Sigmoid colon (tissue), 7 donors: ENCODE data around the gene BTF3. TPM values are rescaled to one million over a fixed set of nuclear protein-coding genes. Genes with fewer than 3 reads are reported as not detected.

Experiments
- DNase-seq: peaks from one replicate; pipeline ENCODE4 v3.0.0-alpha.2; 2019
- H3K27ac ChIP-seq, 4 donors: fragments of 200-600 bp; sonication (generic); one replicate each; pipeline ENCODE4 v1.5.1; 2016 to 2019; ENCODE audit warnings: mild to moderate bottlenecking in 1 of 4
- H3K27me3 ChIP-seq, 3 donors: fragments of 200-600 bp; sonication (generic); one replicate each; pipeline ENCODE4 v1.5.1; 2019; ENCODE audit warnings: mild to moderate bottlenecking in 1 of 3
- H3K36me3 ChIP-seq, 4 donors: fragments of 200-600 bp; sonication (generic); one replicate each; pipeline ENCODE4 v1.5.1; 2016 to 2019
- H3K4me1 ChIP-seq, 4 donors: fragments of 200-600 bp; sonication (generic); one replicate each; pipeline ENCODE4 v1.5.1; 2017 to 2019
- H3K4me3 ChIP-seq, 4 donors: fragments of 200-600 bp; sonication (generic); one replicate each; pipeline ENCODE4 v1.5.1; 2017 to 2019; ENCODE audit warnings: mild to moderate bottlenecking in 2 of 4, moderate library complexity in 1 of 4
- H3K9me3 ChIP-seq, 4 donors: fragments of 200-600 bp in 3 of 4; sonication (generic) in 3 of 4; one replicate each; pipeline versions ENCODE4 v1.5.1 to v1.6.1; 2013 to 2019
- EP300 ChIP-seq, 4 donors: sonication (generic); formaldehyde crosslinking; IDR thresholded peaks; one replicate each; pipeline ENCODE4 v1.6.1; 2017; ENCODE audit warnings: antibody characterized with exemption in 4 of 4
- POLR2A ChIP-seq, 2 donors: fragments of 450-650 bp; IDR thresholded peaks; one replicate each; pipeline ENCODE4 v1.6.1; 2016; ENCODE audit warnings: antibody characterized with exemption in 2 of 2, mild to moderate bottlenecking in 2 of 2, moderate library complexity in 2 of 2
- POLR2AphosphoS5 ChIP-seq, 4 donors: sonication (generic); formaldehyde crosslinking; IDR thresholded peaks; one replicate each; pipeline ENCODE4 v1.6.1; 2017; ENCODE audit warnings: antibody characterized with exemption in 4 of 4
- WGBS, 2 donors: extraction: QIAGEN DNeasy Blood & Tissue Kit; methylation state at CpG; one replicate each; pipeline ENCODE4 v1.1.7; 2013; 5-methylcytosine and 5-hydroxymethylcytosine counted together
- intact Hi-C: fragments of 100-400 bp; cut with DNase I; formaldehyde crosslinking; loops from one replicate; pipeline ENCODE4 v1.15.1; 2023
- polyA plus RNA-seq, 3 donors: library from polyadenylated mRNA; stranded (reverse); fragments of 200-250 nt; gene quantifications; one replicate each; pipeline ENCODE4 v1.2.3, GENCODE V29; 2013
- total RNA-seq, 4 donors: library from RNA; depleted of rRNA; stranded (reverse); fragments of >200 nt; gene quantifications; one replicate each; pipeline ENCODE4 v1.1.0, GENCODE V29; 2016
- TF ChIP-seq, protein P1 (sequence below), 4 experiments: fragments of 450-650 bp in 3 of 4; fragments of 200-600 bp in 1 of 4; IDR thresholded peaks; one replicate each; pipeline ENCODE4 v1.5.1; 2016 to 2019; ENCODE audit warnings: antibody characterized with exemption in 4 of 4, mild to moderate bottlenecking in 3 of 4, moderate library complexity in 2 of 4
- donor health status: healthy with polysubstance abuse.
- donor health status: Bipolar disorder and iron deficiency.
- donor health status: healthy.

BTF3 gene
- total and polyA plus RNA-seq, 7 donors: 490 to 1,119 (median 729) TPM

DNA sequence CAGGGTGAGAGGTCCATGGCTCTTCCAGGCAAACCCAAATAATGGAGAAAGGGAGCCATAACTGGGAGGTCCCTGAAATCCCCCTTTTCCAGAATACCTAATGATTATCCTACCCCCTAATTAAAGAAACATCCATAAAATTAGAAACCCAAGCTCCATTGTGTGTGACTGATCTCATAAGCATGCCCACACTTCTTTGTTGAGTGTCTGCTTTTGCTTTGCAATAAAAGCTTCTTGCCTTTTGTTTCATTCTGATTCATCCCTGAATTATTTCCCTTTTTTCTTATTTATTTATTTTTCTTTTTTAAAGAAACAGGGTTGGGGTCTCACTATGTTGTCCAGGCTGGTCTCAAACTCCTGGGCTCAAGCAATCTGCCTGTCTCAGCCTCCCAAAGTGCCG lies 33.1 kb downstream of the BTF3 start:
- no peaks in the 10 kb centered on the region for H3K4me1 ChIP-seq
- H3K27ac ChIP-seq: no peak overlapping the region
- 84 to 92% methylated on average over 1 of the region's 1 CpG for WGBS, 2 donors
- no peaks in the 10 kb centered on the region for H3K36me3 ChIP-seq
- H3K4me3 ChIP-seq: no peak overlapping the region
- no peaks in the 10 kb centered on the region for H3K27me3 ChIP-seq
- intact Hi-C loops: no loop called here
- DNase-seq: no peak
- TF ChIP-seq POLR2AphosphoS5 (IDR thresholded peaks at IDR 0.05): no peak
- no peaks in the 10 kb centered on the region for H3K9me3 ChIP-seq

GRCh38 chr5:73532195-73532594 lies 34.0 kb downstream of the BTF3 start:
- H3K27ac ChIP-seq: no peak overlapping the region
- no peaks in the 10 kb centered on the region for H3K4me1 ChIP-seq
- TF ChIP-seq, protein P1, sequence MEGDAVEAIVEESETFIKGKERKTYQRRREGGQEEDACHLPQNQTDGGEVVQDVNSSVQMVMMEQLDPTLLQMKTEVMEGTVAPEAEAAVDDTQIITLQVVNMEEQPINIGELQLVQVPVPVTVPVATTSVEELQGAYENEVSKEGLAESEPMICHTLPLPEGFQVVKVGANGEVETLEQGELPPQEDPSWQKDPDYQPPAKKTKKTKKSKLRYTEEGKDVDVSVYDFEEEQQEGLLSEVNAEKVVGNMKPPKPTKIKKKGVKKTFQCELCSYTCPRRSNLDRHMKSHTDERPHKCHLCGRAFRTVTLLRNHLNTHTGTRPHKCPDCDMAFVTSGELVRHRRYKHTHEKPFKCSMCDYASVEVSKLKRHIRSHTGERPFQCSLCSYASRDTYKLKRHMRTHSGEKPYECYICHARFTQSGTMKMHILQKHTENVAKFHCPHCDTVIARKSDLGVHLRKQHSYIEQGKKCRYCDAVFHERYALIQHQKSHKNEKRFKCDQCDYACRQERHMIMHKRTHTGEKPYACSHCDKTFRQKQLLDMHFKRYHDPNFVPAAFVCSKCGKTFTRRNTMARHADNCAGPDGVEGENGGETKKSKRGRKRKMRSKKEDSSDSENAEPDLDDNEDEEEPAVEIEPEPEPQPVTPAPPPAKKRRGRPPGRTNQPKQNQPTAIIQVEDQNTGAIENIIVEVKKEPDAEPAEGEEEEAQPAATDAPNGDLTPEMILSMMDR (IDR thresholded peaks at IDR 0.05): no peak
- TF ChIP-seq EP300 (IDR thresholded peaks at IDR 0.05) (no peak), POLR2AphosphoS5 (IDR thresholded peaks at IDR 0.05) (no peak), POLR2A (IDR thresholded peaks at IDR 0.05) (no peak)
- H3K27me3 ChIP-seq: no peaks in the 10 kb centered on the region
- no peak overlapping the region for H3K4me3 ChIP-seq
- no peak for DNase-seq
- intact Hi-C loops: no loop called here
- H3K9me3 ChIP-seq: no peaks in the 10 kb centered on the region
- WGBS, 2 donors: 67 to 82% methylated on average over 5 of the region's 5 CpGs
- no peaks in the 10 kb centered on the region for H3K36me3 ChIP-seq

DNA sequence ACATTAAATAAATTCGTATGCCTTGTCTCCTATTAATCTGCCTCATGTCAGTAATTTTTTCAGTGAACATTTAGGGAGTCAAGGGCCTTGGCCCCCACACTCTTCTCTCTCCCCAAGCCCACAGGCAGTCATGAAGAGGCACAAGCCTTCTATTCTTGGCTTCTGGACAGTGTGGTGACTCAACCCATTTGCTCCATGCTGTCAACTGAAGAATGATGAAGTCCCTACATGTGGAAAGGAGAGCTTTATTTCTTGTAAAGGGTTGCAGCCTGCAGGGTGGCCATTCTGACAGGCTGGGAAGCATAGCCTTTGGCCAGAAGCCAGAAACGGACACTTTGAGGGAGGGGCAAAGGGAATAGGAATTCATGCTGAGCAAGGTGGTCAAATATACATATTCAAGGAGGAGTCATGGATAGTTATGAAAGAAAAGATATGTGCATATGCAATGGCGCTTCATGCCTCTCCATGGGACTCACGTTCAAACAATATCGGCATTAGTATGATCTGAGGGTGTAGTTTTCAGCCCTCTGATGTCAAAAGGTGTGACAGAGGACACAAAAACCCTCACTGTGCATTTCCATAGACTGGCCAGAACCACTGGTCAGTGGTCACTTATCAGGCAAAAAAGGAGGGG lies 35.9 kb downstream of the BTF3 start:
- intact Hi-C loops: no loop called here
- Histone ChIP-seq H3K9me3 (no peaks in the 10 kb centered on the region), H3K27me3 (no peaks in the 10 kb centered on the region), H3K27ac (no peak overlapping the region), H3K4me3 (no peak overlapping the region), H3K36me3 (no peaks in the 10 kb centered on the region), H3K4me1 (no peaks in the 10 kb centered on the region)
- TF ChIP-seq POLR2AphosphoS5 (IDR thresholded peaks at IDR 0.05) (no peak), POLR2A (IDR thresholded peaks at IDR 0.05) (no peak), EP300 (IDR thresholded peaks at IDR 0.05) (no peak)
- TF ChIP-seq, protein P1 (IDR thresholded peaks at IDR 0.05): no peak
- DNase-seq: no peak
- 87% methylated on average over 5 of the region's 5 CpGs for WGBS, 2 donors

- no peak for TF ChIP-seq POLR2AphosphoS5 (IDR thresholded peaks at IDR 0.05)
- Histone ChIP-seq H3K27me3 (no peaks in the 10 kb centered on the region), H3K4me1 (no peaks in the 10 kb centered on the region), H3K9me3 (no peaks in the 10 kb centered on the region), H3K27ac (no peak overlapping the region), H3K4me3 (no peak overlapping the region), H3K36me3 (no peaks in the 10 kb centered on the region)
- intact Hi-C loops: no loop called here
- 92 to 93% methylated on average over 2 of the region's 2 CpGs for WGBS, 2 donors
- DNase-seq: no peak
Observed at GRCh38 chr5:73534971-73535370, 36.7 kb downstream of the BTF3 start.

GRCh38 chr5:73539730-73540129 lies 41.5 kb downstream of the BTF3 start:
- TF ChIP-seq POLR2A (IDR thresholded peaks at IDR 0.05): no peak
- TF ChIP-seq EP300 (IDR thresholded peaks at IDR 0.05): no peak
- TF ChIP-seq POLR2AphosphoS5 (IDR thresholded peaks at IDR 0.05): no peak
- TF ChIP-seq, protein P1 (IDR thresholded peaks at IDR 0.05): no peak
- no peaks in the 10 kb centered on the region for H3K9me3 ChIP-seq
- no peak for DNase-seq
- 89 to 91% methylated on average over 2 of the region's 2 CpGs for WGBS, 2 donors
- H3K27ac ChIP-seq: no peak overlapping the region
- H3K4me1 ChIP-seq: no peaks in the 10 kb centered on the region
- H3K27me3 ChIP-seq: no peaks in the 10 kb centered on the region
- intact Hi-C loops: no loop called here
- H3K4me3 ChIP-seq: no peak overlapping the region
- no peaks in the 10 kb centered on the region for H3K36me3 ChIP-seq

GRCh38 chr5:73540192-73540591 lies 42.0 kb downstream of the BTF3 start:
- Histone ChIP-seq H3K36me3 (no peaks in the 10 kb centered on the region), H3K27me3 (no peaks in the 10 kb centered on the region), H3K27ac (no peak overlapping the region), H3K4me1 (no peaks in the 10 kb centered on the region), H3K4me3 (no peak overlapping the region), H3K9me3 (no peaks in the 10 kb centered on the region)
- TF ChIP-seq EP300 (IDR thresholded peaks at IDR 0.05) (no peak), POLR2AphosphoS5 (IDR thresholded peaks at IDR 0.05) (no peak), POLR2A (IDR thresholded peaks at IDR 0.05) (no peak)
- TF ChIP-seq, protein P1 (IDR thresholded peaks at IDR 0.05): no peak
- intact Hi-C loops: no loop called here
- DNase-seq: no peak
- 52 to 57% methylated on average over 3 of the region's 3 CpGs for WGBS, 2 donors
